HG03558 (cell line): ENCODE measurements around the gene BLACAT1.

ENCODE experiments used
- ATAC-seq: cut with Tn5 transposase; IDR thresholded peaks from one replicate; pipeline ENCODE4 v1.9.1; 2021; ENCODE audit warnings: moderate number of reproducible peaks; ENCODE audit not compliant: unreplicated experiment; ENCODE audit errors: extremely low read depth

Gene BLACAT1

DNA sequence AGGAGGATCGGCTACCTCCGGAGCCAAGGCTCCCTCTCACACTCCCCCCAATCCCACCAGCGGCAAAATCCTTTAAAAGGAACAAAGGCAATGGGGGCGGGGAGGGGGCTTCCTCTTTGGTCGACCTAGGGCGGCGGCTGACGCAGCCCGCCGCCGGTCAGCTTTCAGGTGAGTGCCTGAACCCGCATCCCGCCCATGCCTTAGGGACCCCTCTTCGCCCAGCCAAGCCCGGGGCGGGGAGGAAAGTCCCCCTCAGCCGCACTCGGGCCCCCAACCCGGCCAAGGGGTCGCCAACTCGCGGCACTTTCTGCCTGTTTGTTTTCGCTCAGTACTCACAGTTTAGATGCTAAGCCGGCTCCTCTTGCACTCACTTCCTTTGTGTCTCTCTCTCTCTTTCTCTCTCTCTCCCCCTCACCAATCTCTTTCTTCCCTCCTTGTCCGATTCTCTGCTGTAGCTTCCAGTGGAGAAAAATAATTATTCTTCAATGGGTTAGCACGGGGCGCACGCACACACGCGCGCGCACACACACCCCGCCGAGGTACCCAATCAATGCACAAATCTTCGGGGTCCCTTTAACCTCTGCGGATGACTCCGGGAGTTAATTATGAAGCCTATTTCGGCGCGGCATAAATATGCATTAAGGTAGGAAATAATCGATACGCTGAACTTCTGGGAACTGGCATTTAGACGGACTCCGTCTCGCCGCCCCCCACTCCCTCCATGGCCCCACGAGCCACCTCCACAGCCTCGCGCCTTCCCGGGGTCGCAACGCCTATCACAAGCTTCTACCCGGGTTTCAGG is at the start of gene BLACAT1:
Gene BLACAT1 (minus strand): TSS at position 465 of the 802 bp plus-strand sequence.
- ATAC-seq = no peak

DNA sequence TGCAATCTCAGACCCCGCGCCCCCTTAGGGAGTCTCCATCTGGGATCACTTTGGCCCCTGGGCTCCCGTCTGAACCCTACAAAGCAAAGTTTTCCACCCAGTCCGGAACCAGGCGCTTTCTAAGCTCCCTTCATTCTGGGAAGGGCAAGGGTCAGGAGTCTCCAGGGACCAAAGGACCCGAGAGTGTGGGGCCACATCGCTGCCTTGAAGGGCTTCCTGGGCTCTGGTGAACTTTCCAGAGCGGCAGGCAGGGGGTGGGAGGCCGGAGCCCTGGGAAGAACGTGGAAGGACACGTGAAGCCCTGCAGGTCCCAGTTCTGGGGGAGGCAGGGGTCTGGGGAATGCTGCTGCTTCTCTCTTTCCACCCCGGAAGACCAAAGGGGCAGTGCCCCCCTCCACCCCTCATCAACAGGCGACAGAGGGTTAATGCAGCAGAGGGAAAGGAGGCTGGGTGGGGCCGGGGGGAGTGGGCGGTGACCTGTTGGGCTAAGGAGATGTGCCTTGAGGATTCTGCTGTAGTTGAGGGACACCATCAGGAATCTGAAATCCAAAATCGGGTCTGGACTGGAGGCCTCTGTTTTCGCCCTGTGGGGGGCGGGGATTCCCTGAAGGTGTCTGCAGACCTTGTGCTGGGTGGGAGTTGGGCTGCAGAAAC is 49.4 kb upstream of the BLACAT1 start:
- no peak for ATAC-seq

DNA sequence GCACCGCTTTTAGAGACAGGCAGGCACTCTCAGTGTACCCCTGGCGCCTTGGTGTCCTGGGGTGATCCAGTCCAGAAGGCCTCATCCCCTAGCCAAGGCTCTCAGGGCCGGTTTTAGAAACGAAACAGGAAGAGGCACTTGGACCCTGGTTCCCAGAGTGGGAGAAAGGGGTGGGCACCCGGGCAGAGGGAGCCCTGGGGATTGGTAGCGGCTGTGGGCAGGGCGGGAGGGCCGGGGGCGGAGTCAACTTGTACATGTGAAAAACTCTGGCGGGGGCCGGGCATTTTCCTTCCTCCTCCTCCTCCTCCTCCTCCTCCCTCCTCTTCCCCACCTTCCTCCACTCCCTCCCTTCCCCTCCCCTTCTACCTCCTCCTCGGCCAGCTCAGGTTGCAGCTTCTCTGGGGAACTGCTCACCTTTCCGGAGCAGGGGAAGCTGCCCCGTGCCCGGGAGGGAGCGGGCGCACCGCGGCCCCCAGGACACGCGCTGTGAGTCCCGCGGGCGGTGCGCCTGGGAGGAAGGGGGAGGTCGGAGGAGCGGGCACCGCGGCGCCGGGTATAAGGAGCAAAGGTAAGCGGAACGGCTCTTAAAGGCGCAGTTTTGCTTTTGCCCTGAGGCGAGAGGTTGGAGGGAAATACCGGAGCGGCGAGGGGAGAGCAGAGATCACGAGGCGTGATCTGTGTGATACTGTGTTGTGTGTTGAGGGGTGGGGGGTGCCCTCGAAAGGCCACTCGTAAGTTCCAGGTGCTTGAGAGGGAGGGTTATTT is 48.6 kb upstream of the BLACAT1 start, which contains the start of gene CDK18:
Gene CDK18 (plus strand): TSS at position 359 of the 765 bp plus-strand sequence. CDS start 18,499 bp downstream, outside the sequence.
- no peak for ATAC-seq

DNA sequence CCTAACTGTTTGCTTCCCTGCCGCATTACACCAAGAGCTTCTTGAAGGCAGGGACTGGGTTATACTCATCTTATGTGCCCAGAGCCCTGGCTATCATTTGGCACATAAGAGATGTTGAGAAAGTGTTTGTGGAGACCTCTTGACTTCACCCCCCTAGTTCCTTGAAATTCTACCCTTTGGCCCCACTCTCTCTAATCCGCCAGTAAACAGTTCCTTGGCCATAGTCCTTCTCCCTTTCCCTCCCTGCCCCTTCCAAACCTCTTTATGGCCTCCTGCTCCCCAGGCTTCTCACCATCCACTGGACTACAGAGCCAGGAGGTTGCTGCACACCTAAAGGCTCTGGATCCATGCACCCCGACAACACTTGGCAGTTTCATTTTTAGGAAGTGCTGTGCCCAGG is 47.1 kb upstream of the BLACAT1 start:
- no peak for ATAC-seq

DNA sequence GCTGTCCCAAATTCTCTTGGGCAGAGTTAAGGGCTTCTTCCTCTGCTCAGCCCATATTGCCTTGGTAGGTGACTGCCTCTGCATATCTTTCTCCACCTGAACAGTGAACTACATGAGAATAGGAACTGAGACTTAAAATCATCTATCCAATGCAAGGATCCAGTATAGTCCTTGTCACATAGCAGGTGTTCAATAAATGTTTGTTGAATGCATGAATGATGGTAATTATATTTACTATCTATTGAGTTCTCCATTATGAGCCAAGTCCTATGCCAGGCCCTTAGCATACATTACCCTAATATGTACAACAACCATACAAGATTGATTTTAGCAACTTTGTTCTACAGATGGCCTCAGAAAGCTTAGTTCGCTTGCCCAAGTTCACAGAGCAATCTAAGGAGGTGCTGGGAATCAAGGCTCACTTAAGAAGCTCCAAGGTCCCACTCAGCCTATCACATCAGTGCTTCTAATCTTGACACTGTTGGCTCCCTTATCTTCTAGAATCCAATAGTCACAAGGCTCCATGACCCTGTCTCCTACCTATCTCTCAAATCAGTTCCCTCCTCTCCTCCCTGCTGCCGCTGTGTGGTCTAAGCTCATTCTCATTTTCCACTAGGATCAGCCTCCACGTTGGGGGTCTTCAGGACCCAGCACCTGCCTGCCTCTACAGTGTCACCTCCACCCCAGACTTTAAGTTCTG is 46.4 kb upstream of the BLACAT1 start:
- ATAC-seq = no peak

DNA sequence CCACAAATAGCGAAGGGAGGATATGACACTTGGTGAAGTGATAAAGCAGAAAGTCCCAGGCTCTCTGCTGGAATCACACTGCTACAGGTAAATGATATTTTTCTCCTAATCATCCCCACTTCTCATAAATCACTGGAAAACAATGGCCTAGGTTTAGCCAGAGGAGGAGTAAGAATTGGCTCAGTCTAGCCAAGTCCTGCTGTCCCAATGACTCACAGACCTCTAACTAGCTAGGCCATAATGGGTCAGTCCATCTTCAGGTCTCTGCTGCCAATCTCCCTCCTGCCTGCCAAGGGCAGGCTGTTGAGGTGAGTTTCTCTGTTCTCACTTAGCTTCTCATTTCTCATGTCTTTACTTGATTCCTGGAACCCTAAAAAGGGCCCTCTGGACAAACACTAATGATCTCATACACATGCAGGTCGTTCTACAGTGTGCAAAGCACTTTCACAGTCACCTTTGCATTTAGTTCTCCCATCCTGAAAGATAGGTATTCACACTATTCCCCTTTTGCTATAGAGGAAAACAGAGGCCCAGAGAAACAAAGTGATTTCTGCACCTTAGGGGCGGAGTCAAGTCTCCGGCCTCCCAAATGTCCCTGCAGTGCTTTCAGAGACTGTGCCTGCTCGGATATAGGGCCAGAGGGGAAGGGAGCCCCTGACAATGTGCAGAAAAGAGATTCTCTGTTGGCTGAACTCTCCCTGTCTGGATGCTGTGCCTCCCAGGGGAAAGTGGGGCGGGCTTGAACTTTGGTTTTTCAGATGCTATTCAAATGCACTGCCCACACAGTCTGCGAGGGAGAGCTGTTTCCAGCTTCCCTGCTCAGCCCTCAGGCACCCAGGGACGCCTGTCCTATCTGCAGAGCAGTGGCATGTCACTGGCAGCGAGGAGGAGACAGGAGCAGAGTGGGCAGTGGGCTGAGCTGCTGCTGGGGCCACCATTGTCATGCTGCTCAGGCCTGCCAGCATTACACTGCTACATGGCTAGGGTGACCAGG is 44.7 kb upstream of the BLACAT1 start:
- ATAC-seq = no peak

DNA sequence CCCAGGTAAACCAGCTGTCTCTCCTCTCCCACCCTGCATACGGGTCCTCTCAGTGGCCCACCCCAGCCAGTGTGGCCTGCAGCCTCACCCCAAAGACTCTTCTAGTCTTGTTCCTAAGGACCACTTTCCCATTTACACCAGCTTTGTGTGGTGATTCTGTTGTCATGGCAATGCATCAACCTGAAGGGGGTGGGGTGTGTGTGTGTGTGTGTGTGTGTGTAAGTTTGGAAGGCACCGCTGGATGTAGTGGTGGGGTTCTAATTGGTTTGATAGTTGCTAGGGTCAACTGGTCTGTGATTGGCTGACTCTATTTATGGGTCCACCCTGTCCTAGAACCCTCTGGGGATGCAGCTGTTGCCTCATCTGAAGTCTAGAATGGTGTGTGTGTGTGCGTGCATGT is 43.9 kb upstream of the BLACAT1 start:
- ATAC-seq = no peak

DNA sequence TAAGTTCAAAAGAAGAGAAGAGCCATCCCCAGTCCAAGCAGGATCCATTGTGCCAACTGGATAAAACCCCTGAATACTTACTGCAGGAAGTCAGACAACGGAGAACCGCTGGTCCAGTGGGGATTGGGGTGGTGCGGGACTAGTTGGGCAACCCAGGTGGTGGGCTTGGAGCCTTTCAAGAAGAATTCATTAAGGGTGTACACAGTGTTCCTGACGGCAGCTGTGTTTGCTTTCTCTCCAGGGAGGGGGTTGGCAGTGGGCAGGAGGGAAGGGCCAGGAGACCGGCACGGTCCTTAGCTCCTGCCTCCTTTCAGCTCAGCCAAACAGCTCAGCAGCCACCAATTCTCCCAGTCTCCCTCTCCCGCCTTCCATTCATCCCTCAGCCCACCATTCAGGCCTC is 41.5 kb upstream of the BLACAT1 start:
- no peak for ATAC-seq

DNA sequence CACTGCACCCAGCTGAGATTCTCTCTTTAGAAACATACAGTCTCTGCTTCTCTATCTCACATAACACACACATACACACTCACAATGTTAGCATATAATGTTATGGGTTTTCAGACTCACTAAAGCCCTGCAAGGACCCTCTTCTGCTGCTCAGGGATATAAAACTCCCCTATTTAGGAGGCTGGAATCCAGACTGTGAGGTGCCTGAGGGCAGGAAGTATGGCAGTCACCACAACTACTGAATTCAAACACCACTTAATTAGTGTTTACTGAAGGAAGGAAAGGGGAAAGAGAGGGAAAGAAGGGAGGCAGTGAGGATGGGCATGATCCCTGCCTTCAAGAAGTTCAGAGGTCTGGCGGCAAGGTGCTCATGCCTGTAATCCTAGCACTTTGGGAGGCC is 40.8 kb upstream of the BLACAT1 start:
- no peak for ATAC-seq

DNA sequence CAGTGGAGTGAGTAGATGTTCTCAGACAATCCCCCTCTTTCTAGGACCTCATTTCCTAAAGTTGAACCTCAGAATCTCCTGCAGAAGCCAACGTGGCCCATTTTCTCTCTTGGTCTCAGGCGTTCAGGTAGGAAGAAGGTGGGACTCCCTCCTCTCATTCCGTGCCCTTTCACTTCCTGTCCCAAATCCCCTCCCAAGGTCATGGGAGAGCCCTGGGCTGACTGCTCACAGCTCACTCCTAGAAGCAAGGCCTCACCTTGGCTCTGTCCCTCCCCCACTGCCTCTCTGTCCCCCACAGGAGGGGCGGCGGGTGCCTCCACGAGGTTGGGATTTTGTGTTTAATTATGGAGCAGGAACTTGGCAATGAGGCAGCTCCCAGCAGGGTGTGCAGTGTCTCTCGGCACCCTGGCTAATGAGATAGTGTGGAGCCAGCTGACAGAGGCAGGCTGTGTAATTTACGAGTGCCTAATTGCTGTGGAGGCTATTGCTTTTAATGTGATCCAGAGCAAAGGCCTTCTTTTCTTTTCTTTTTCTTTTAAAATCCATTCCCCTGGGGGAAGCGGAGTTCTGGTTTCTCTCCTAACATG is 39.5 kb upstream of the BLACAT1 start:
- no peak for ATAC-seq

DNA sequence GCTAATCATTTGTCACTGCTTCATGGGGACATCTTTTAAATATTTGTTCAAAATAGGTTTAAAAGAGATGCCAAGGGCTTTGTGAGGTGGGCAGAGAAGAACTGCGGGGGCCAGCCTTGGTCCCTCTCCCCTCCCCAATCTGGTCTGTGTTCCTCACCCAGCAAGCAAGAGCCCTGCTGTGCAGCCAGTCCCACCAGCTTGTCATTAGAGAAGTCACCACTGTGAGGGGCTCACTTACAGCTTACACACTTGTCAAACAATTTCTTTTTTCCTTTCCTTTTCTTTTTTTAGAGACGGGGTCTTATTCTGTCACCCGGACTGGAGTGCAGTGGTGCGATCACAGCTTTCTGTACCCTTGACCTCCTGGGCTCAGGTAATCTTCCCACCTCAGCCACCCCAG is 38.3 kb upstream of the BLACAT1 start:
- no peak for ATAC-seq

DNA sequence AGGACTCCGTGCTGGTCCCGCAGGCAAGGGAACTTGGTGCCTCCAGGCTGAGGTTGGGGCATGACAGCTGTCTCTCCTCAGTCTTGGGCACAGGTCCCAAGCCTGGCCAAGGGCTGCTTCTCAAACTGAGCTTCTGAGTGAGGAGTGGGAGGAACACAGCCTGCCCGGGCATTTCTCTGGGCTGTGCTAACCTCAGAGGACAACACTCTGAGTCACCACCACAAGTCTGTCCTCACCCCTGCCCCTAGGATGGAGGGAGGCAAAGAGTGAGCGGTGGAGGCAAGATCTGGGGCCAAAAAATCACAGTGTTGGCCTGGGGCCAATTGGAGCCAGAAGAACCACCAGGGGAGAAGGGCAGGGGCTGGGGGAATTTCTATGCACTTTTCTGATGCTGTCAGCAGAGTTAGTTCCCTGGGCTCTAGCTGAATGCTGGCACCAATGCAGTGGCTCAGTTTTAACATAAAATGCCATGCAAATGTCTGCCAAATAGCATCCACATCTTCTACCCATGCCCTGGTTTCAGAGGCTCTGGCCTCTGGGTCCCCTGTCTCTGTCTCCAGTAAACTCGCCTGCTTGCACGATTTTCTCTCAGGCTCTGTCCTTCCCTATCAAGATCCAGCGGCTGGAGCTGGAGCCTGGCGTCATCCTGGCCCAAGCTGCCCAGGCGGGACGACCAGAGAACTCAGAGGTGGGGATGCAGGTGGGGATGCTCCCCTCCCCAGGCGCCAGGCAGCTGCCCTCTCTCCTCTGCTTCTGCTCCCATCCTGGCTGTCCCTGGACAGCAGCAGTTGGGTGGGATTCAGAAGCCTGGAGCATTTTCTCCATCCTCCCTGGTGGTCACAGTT is 37.6 kb upstream of the BLACAT1 start:
- ATAC-seq = no peak

DNA sequence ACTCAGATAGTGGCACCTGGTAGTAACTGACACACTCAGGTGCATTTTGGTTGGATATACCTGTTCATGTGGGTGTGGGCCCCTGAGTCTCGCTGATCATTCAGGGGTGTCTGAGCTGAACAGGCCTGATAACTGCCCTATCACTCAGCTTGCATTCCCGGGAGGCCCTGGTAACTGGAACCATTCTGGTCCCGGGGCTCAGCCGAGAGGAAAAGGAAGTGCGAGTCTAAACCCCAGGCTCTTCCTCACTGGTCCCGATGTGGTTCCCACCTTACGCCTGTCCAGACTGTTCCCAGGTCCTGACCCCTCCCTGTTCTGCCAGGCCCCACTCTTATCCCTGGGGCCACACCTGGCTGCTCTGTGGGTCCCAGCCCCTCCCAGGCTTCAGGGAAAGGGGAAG is 36.9 kb upstream of the BLACAT1 start:
- no peak for ATAC-seq

DNA sequence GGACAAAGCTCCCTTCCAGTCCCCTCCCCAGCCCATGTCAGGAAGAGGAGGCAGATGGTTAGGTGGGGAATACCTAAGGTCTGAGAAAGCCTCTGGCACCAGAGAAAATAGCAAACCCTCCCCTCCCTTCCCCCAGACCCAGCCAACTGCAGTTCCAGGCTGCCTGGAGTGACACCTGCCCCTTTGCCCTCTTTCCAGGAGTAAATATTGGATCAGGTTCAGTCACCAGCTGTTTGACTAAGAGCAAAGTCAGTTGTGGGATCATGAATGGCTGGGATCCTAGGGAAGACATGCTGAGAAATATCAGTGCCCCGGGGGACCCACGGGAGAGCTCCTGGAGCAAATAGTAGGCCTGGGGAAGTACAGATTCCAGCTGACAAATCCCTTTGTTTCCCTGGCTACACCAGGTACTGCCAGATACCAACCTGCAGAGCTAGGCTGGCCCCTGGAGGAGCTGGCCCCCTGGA is 36.4 kb upstream of the BLACAT1 start:
- no peak for ATAC-seq

DNA sequence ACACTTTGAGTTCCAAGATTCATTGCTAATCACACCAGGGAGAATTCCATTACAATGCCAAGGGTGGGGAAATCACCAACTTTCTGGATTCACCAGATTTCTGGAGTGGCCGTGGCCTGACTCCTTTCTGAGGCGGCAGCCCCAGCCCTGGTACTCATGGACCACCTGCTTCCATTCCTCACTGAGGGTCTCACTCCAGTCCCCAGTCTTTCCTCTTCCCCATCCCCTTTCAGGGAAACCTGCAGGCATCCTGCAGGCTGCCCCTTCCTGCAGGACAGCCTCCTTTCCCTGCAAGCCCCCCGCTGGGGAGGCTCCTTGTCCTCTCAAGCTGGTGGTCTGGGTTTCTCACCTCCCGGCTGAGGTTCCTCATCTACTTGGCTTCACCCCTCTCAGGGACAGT is 35.9 kb upstream of the BLACAT1 start:
- no peak for ATAC-seq

DNA sequence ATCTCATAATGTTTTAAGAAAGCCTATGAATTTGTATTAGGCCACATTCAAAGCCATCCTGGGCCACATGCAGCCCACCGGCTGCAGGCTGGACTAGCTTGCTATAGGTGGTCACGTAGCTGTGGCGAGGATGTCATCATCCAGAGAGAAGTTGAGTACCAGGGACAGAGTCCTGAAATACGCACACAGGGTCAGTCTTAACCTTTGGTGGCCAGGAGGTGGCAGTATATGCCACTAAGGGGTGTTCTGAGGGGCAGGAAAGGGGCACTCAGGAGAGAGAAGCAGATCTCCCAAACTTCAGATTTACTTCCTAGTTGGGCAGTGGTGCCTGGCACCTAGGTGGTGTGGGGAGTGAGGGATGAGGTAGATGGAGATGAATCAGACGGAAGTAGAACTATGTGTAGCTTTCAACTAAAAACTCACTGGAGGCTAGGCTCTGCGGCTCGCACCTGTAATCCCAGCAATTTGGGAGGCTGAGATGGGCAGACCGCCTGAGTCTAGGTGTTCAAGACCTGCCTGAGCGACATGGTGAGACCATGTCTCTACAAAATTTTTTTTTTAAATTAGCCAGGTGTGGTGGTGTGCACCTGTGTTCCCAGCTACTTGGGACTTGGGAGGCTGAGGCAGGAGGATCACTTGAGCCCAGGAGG is 32.4 kb upstream of the BLACAT1 start:
- ATAC-seq = no peak

DNA sequence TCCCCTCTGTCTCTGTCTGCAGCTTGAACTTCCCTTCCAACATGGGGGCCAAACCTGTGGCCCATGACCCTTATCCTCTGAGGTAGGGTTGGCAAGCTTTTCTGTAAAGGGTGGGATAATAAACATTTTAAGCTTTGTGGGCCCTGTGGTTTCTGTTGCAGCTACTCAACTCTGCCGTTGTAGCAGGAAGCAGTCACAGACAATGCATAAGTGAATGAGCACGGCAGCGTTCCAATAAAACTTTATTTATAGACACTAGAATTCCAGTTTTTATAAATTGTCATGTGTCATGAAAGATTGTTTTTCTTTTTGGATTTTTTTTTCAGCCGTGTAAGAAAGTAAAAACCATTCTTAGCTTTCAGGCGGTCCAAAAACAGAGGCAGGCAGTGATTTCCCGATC is 30.4 kb upstream of the BLACAT1 start:
- no peak for ATAC-seq
